PC-3 (cell line): Measurements from ENCODE around the gene NOG. TPM values are rescaled to one million over a fixed set of nuclear protein-coding genes. Genes with fewer than 3 reads are reported as not detected.

Experiments
- ATAC-seq: fragments of 200-7000 bp; cut with Tn5 transposase; 2 replicates; pipeline ENCODE4 v1.9.1; 2020; ENCODE audit warnings: mild to moderate bottlenecking, moderate library complexity
- BruUV-seq: library from RNA; stranded (reverse); fragments of 400-500 nt; replicated peaks from 2 replicates; lab custom pipeline; 2021; lab: Mats Ljungman, UMichigan
- CTCF ChIA-PET: fragments of 300-600 bp; sonication (Branson Sonifier 250); formaldehyde crosslinking; loops from one replicate; lab custom pipeline; 2022; ENCODE audit warnings: antibody characterized with exemption; lab: Charles Lee
- POLR2A ChIA-PET: fragments of 300-600 bp; sonication (Branson Sonifier 250); formaldehyde crosslinking; loops from one replicate; lab custom pipeline; 2022; ENCODE audit warnings: antibody characterized with exemption; ENCODE audit not compliant: unreplicated experiment; lab: Charles Lee
- DNase-seq: peaks from one replicate; pipeline ENCODE4 v3.0.0-alpha.2; 2015
- H2AFZ ChIP-seq: fragments of 300-600 bp; sonication (generic); 2 replicates; pipeline ENCODE4 v1.6.0; 2016; ENCODE audit warnings: antibody characterized with exemption, low read length
- H3F3A ChIP-seq: fragments of 300-600 bp; sonication (generic); one replicate; pipeline ENCODE4 v1.6.0; 2017; ENCODE audit warnings: antibody characterized with exemption, low read length, control low read depth, mild to moderate bottlenecking; ENCODE audit not compliant: unreplicated experiment
- H3K27ac ChIP-seq: fragments of 300-600 bp; sonication (generic); 2 replicates; pipeline ENCODE4 v1.5.1; 2016; ENCODE audit warnings: mild to moderate bottlenecking, low read length
- H3K27me3 ChIP-seq: fragments of 300-600 bp; sonication (generic); 2 replicates; pipeline ENCODE4 v1.6.1; 2016; ENCODE audit warnings: low read length, mixed read lengths
- H3K36me3 ChIP-seq: fragments of 300-600 bp; sonication (generic); 2 replicates; pipeline ENCODE4 v1.6.1; 2016; ENCODE audit warnings: low read depth, mixed run types, low read length, mixed read lengths
- H3K4me1 ChIP-seq: fragments of 300-600 bp; sonication (generic); 2 replicates; pipeline ENCODE4 v1.5.1; 2016; ENCODE audit warnings: low read length; ENCODE audit not compliant: insufficient read depth
- H3K4me2 ChIP-seq: fragments of 300-600 bp; sonication (generic); 2 replicates; pipeline ENCODE4 v1.6.0; 2016; ENCODE audit warnings: low read length
- H3K4me3 ChIP-seq: fragments of 300-600 bp; sonication (generic); 2 replicates; pipeline ENCODE4 v1.5.1; 2016; ENCODE audit warnings: mild to moderate bottlenecking, low read length, mixed read lengths
- H3K79me2 ChIP-seq: fragments of 300-600 bp; sonication (generic); 2 replicates; pipeline ENCODE4 v1.6.1; 2017; ENCODE audit warnings: low read length, mixed read lengths
- H3K9ac ChIP-seq: fragments of 300-600 bp; sonication (generic); 2 replicates; pipeline ENCODE4 v1.6.0; 2016; ENCODE audit warnings: mild to moderate bottlenecking, low read length
- H3K9me2 ChIP-seq: fragments of 300-600 bp; sonication (generic); replicated peaks from 2 replicates; pipeline ENCODE4 v1.6.1; 2016; ENCODE audit warnings: mixed run types, low read length, mixed read lengths
- H3K9me3 ChIP-seq: fragments of 300-600 bp; sonication (generic); 2 replicates; pipeline ENCODE4 v1.6.1; 2016; ENCODE audit warnings: low read length, mixed read lengths
- H4K20me1 ChIP-seq: fragments of 300-600 bp; sonication (generic); 2 replicates; pipeline ENCODE4 v1.6.1; 2016; ENCODE audit warnings: low read length, mixed read lengths
- CTCF ChIP-seq: fragments of 300-600 bp; sonication (generic); conservative IDR thresholded peaks from 2 replicates; pipeline ENCODE4 v1.5.1; 2017; ENCODE audit warnings: antibody characterized with exemption, low read depth, mild to moderate bottlenecking, low read length
- EZH2 ChIP-seq: fragments of 300-600 bp; sonication (generic); IDR thresholded peaks from one replicate; pipeline ENCODE4 v1.6.1; 2017; ENCODE audit warnings: antibody characterized with exemption, mild to moderate bottlenecking, low read length; ENCODE audit not compliant: unreplicated experiment
- EZH2phosphoT487 ChIP-seq: fragments of 300-600 bp; sonication (generic); IDR thresholded peaks from 2 replicates; pipeline ENCODE4 v1.6.1; 2018; ENCODE audit warnings: mild to moderate bottlenecking, antibody characterized with exemption, low read length, borderline replicate concordance
- intact Hi-C: fragments of 100-400 bp; cut with micrococcal nuclease; formaldehyde crosslinking; loops from 2 replicates; pipeline ENCODE4 v1.9.0; 2023
- total RNA-seq: library from RNA; depleted of rRNA; stranded (reverse); fragments of >200 nt; gene quantifications from 2 replicates; pipeline ENCODE4 v1.2.3, GENCODE V29; 2014

The NOG gene
- total RNA-seq, 1 experiment from 2014 or later: 23.9 TPM

GRCh38 chr17:56623383-56623782 is 29.9 kb downstream of the NOG start:
- Histone ChIP-seq H3K27me3 (no peaks in the 10 kb centered on the region), H3K4me3 (no peak overlapping the region), H3K4me1 (no peaks in the 10 kb centered on the region), H3K9me2 (no peaks in the 10 kb centered on the region), H3K27ac (no peak overlapping the region), H3K9ac (no peak overlapping the region), H3K9me3 (no peaks in the 10 kb centered on the region), H3K4me2 (no peak overlapping the region), H3F3A (no peaks in the 10 kb centered on the region), H4K20me1 (no peaks in the 10 kb centered on the region), H2AFZ (no peak overlapping the region), H3K79me2 (no peaks in the 10 kb centered on the region), H3K36me3 (no peaks in the 10 kb centered on the region)
- intact Hi-C loops: no loop called here
- no peak for DNase-seq
- ChIA-PET POLR2A (no interaction called here), CTCF (interaction anchor here (1.9 kb wide), 1 partner anchor 92 kb away, joined by 4 read pairs; no protein-coding TSS in a partner anchor)
- ATAC-seq: no peak
- no TSS peak for BruUV-seq
- no peak for TF ChIP-seq CTCF
- no peak for TF ChIP-seq EZH2phosphoT487
- TF ChIP-seq EZH2: no peak

- peaks cover 3% of the 10 kb centered on the region; the same call in 1 of the 2 replicates for H3K4me1 ChIP-seq
- CTCF ChIA-PET: interaction anchor here (1.0 to 1.9 kb wide), 2 partner anchors 25 to 91 kb away, joined by 4 read pairs; no protein-coding TSS in a partner anchor
- H3K27me3 ChIP-seq: no peaks in the 10 kb centered on the region
- no peaks in the 10 kb centered on the region for H3K9me3 ChIP-seq
- DNase-seq (no peak), ATAC-seq (no peak; the same call in 1 of the 2 replicates)
- POLR2A ChIA-PET: no interaction called here
- no peaks in the 10 kb centered on the region for H3K79me2 ChIP-seq
- H4K20me1 ChIP-seq: no peaks in the 10 kb centered on the region
- H3K4me2 ChIP-seq: no peak overlapping the region
- no peak overlapping the region for H3K4me3 ChIP-seq
- H3K36me3 ChIP-seq: no peaks in the 10 kb centered on the region
- H2AFZ ChIP-seq: no peak overlapping the region
- no TSS peak for BruUV-seq
- intact Hi-C loops: no loop called here
- H3F3A ChIP-seq: no peaks in the 10 kb centered on the region
- H3K9me2 ChIP-seq: no peaks in the 10 kb centered on the region
- no peak overlapping the region for H3K9ac ChIP-seq
- TF ChIP-seq EZH2phosphoT487 (no peak), EZH2 (no peak), CTCF (no peak)
- no peak overlapping the region for H3K27ac ChIP-seq
Observed at GRCh38 chr17:56624309-56624708, 30.8 kb downstream of the NOG start.

GRCh38 chr17:56624912-56625311 is 31.4 kb downstream of the NOG start:
- Histone ChIP-seq H3F3A (no peaks in the 10 kb centered on the region), H3K9me2 (no peaks in the 10 kb centered on the region), H3K4me3 (no peak overlapping the region), H2AFZ (no peak overlapping the region), H3K27ac (no peak overlapping the region), H3K9ac (no peak overlapping the region), H3K4me1 (peaks cover 9% of the 10 kb centered on the region; the same call in 1 of the 2 replicates), H3K79me2 (no peaks in the 10 kb centered on the region), H3K27me3 (no peaks in the 10 kb centered on the region), H3K36me3 (no peaks in the 10 kb centered on the region), H3K4me2 (no peak overlapping the region), H3K9me3 (no peaks in the 10 kb centered on the region), H4K20me1 (no peaks in the 10 kb centered on the region)
- ATAC-seq (no peak), DNase-seq (no peak)
- ChIA-PET POLR2A (no interaction called here), CTCF (no interaction called here)
- BruUV-seq: no TSS peak
- no peak for TF ChIP-seq EZH2phosphoT487
- intact Hi-C loops: no loop called here
